ENCODE data around the gene AMZ2. TPM values are rescaled to one million over a fixed set of nuclear protein-coding genes. Genes with fewer than 3 reads are reported as not detected.
"Not testable (repeated sequence)": the region's sequence is repeated elsewhere in the genome, so short reads cannot be mapped to it uniquely, and the experiment has no call there.

AMZ2 gene
- 66.5 to 80.4 TPM (median 78.2 TPM) in 3 replicates for total RNA-seq
- long read RNA-seq, transcript AMZ2-202 (7 exons, 2,402 nt) = major isoform, 71 of 118 reads
- long read RNA-seq, transcript AMZ2-203 (8 exons, 1,378 nt) = minor isoform, 21 of 118 reads
- long read RNA-seq, partial matches to known transcripts = 1 of 118 reads
- long read RNA-seq, other reads (novel, unspliced or antisense) = 24 of 118 reads

- H3K4me3 Mint-ChIP-seq (ENCODE audit: unreplicated experiment) = peak within 1 kb of the TSS; percentile 94
Measured at GRCh38 chr17:68247445-68248198, at the start of gene AMZ2. Gene AMZ2, plus strand, starts transcription at chr17:68248043. Its CDS starts 2,145 bp downstream, at chr17:68250188.

DNA sequence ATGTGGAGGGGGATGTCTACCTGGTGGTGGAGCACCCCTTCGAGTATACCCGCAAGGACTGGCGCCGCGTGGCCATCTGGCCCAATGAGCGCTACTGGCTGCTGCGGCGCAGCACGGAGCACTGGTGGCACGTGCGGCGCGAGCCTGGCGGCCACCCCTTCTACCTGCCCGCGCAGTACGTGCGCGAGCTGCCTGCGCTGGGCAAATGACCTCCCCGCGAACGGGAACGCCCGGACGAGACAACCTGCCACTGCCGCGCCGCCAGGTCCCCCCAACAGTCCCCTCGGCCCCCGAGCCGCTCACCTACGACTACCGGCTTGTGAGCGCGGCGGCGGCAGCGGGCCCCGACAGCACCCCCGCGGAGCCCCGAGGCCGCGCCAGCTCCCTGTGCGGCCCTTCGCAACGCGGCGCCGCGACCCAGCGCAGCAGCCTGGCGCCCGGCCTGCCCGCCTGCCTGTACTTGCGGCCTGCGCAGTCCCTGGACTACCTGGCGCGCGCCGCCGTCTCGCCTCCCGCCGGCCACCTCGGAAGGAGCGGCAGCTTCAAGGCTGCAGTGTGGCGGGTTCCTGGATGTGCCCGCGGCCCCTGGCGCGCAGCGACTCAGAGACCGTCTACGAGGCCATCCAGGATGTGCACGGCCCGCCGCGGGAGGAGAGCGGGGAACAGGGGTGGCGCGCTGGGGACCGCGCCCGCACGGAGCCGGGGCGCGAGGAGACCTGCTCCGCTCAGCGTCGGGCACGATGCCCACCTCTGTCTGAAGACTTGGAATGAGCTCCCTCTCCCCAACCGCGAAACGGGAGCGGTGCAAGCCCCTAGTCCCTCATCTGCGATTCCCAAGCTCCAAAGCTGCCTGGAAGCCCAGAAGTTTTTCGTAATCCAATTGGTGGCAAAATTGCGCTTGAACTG, 48.7 kb upstream of the AMZ2 start:
- Mint-ChIP-seq H3K36me3 (ENCODE audit: low read depth) (no peaks in the 10 kb centered on the region), H3K4me1 (ENCODE audit: low read depth) (peaks cover 22% of the 10 kb centered on the region), H3K27me3 (ENCODE audit: low read depth) (peaks cover 39% of the 10 kb centered on the region), H3K27ac (ENCODE audit: unreplicated experiment) (no peak overlapping the region), H3K9me3 (ENCODE audit: low read depth) (no peaks in the 10 kb centered on the region), H3K4me3 (ENCODE audit: unreplicated experiment) (no peak overlapping the region)
- TF ChIP-seq, protein P1, sequence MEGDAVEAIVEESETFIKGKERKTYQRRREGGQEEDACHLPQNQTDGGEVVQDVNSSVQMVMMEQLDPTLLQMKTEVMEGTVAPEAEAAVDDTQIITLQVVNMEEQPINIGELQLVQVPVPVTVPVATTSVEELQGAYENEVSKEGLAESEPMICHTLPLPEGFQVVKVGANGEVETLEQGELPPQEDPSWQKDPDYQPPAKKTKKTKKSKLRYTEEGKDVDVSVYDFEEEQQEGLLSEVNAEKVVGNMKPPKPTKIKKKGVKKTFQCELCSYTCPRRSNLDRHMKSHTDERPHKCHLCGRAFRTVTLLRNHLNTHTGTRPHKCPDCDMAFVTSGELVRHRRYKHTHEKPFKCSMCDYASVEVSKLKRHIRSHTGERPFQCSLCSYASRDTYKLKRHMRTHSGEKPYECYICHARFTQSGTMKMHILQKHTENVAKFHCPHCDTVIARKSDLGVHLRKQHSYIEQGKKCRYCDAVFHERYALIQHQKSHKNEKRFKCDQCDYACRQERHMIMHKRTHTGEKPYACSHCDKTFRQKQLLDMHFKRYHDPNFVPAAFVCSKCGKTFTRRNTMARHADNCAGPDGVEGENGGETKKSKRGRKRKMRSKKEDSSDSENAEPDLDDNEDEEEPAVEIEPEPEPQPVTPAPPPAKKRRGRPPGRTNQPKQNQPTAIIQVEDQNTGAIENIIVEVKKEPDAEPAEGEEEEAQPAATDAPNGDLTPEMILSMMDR (IDR thresholded peaks at IDR 0.05) = no peak
- DNase-seq (ENCODE audit: low spot score) = no peak

More at GRCh38 chr17:68247445-68248198, at the start of gene AMZ2:
- Mint-ChIP-seq H3K27ac (ENCODE audit: unreplicated experiment) (peak within 1 kb of the TSS; percentile 95), H3K36me3 (ENCODE audit: low read depth) (peaks cover 3% of the 10 kb centered on the region), H3K9me3 (ENCODE audit: low read depth) (no peaks in the 10 kb centered on the region), H3K4me1 (ENCODE audit: low read depth) (peaks cover 18% of the 10 kb centered on the region), H3K27me3 (ENCODE audit: low read depth) (no peaks in the 10 kb centered on the region)
- DNase-seq (ENCODE audit: low spot score) = peak; percentile 97
- TF ChIP-seq, protein P1 (IDR thresholded peaks at IDR 0.05) = no peak

GRCh38 chr17:68199837-68200688, 47.8 kb upstream of the AMZ2 start:
- Mint-ChIP-seq H3K27me3 (ENCODE audit: low read depth) (peaks cover 36% of the 10 kb centered on the region), H3K4me1 (ENCODE audit: low read depth) (peaks cover 22% of the 10 kb centered on the region), H3K9me3 (ENCODE audit: low read depth) (no peaks in the 10 kb centered on the region), H3K4me3 (ENCODE audit: unreplicated experiment) (peak overlapping the region; percentile 15), H3K27ac (ENCODE audit: unreplicated experiment) (no peak overlapping the region), H3K36me3 (ENCODE audit: low read depth) (no peaks in the 10 kb centered on the region)
- no peak for DNase-seq (ENCODE audit: low spot score)
- TF ChIP-seq, protein P1 (IDR thresholded peaks at IDR 0.05) = no peak

DNA sequence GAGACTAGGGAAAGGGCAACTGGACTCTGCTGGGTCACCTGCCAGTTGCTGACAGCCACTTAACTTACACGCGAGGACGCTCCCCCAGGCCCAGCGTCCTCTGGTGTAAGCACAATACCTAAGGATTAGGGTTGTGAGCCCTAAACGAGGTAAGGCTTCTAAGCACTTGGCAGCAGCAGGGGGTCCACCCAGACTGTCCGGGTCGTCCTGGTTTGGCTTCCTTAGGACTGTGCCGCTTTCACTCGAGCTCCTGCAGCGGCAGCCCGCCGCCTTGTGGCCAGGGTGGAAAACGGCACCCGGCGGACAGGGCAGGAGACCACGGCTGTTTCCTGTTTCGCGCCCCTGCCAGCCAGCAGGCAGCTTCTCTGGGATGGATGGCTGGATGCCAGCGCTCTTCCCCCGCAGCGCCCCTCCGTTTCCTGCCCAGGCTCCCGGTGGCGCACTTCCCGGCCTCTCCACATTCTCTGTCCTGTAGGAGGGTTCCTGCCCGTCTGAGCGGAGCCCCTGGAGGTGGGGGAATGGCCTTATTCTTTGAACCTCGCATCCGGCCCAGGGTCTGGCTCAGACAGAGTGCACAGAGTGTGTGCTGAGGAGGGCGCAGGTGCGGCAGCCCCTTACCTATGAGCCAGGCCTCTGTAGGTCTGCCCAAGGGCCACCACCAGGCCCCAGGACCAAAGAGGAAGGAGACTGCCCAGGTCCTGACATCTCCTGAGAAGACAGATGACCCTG, 47.0 kb upstream of the AMZ2 start:
- peak overlapping the region; percentile 16 for H3K4me3 Mint-ChIP-seq (ENCODE audit: unreplicated experiment)
- no peak overlapping the region for H3K27ac Mint-ChIP-seq (ENCODE audit: unreplicated experiment)
- peaks cover 20% of the 10 kb centered on the region for H3K4me1 Mint-ChIP-seq (ENCODE audit: low read depth)
- TF ChIP-seq, protein P1 (IDR thresholded peaks at IDR 0.05) = peak; percentile 85
- H3K9me3 Mint-ChIP-seq (ENCODE audit: low read depth) = no peaks in the 10 kb centered on the region
- H3K36me3 Mint-ChIP-seq (ENCODE audit: low read depth) = no peaks in the 10 kb centered on the region
- H3K27me3 Mint-ChIP-seq (ENCODE audit: low read depth) = peaks cover 28% of the 10 kb centered on the region
- no peak for DNase-seq (ENCODE audit: low spot score)

DNA sequence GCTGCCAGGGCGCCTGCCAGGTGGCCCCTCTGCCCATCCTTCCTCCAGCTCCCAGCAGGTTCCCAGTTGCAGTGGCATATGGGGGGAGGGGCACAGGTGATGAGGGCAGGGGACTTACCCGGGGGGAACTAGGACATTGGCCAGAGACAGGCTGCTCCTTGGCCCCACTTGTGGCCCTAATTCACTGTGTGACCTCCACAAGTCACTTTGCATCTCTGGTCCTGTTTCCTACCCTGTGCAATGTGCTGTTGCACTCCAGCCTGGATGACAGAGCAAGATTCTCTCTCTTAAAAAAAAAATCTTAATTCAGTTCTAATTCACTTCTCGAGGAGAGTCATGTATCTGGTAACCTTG, 46.4 kb upstream of the AMZ2 start:
- Mint-ChIP-seq H3K27me3 (ENCODE audit: low read depth) (peaks cover 26% of the 10 kb centered on the region), H3K4me1 (ENCODE audit: low read depth) (peaks cover 19% of the 10 kb centered on the region)
- H3K9me3 Mint-ChIP-seq (ENCODE audit: low read depth); H3K36me3 Mint-ChIP-seq (ENCODE audit: low read depth); H3K27ac Mint-ChIP-seq (ENCODE audit: unreplicated experiment); H3K4me3 Mint-ChIP-seq (ENCODE audit: unreplicated experiment); DNase-seq (ENCODE audit: low spot score): not testable (repeated sequence)

- not testable (repeated sequence) for H3K36me3 Mint-ChIP-seq (ENCODE audit: low read depth); H3K4me3 Mint-ChIP-seq (ENCODE audit: unreplicated experiment); DNase-seq (ENCODE audit: low spot score); H3K27ac Mint-ChIP-seq (ENCODE audit: unreplicated experiment); H3K9me3 Mint-ChIP-seq (ENCODE audit: low read depth)
- Mint-ChIP-seq H3K27me3 (ENCODE audit: low read depth) (peaks cover 25% of the 10 kb centered on the region), H3K4me1 (ENCODE audit: low read depth) (peaks cover 20% of the 10 kb centered on the region)
Measured at GRCh38 chr17:68202321-68202720, 45.5 kb upstream of the AMZ2 start.
